GM21619 (cell line): Measurements from ENCODE around the gene VANGL2.

Experiments used
- ATAC-seq: cut with Tn5 transposase; IDR thresholded peaks from one replicate; pipeline ENCODE4 v1.9.1; 2021; ENCODE audit not compliant: unreplicated experiment

The VANGL2 gene

GRCh38 chr1:160400223-160400645 is at the start of gene VANGL2:
VANGL2 (plus strand) TSS chr1:160400564; CDS start chr1:160415838, 15,274 bp downstream.
- ATAC-seq: no peak

GRCh38 chr1:160351629-160352028 is 48.7 kb upstream of the VANGL2 start:
- ATAC-seq: no peak

- no peak for ATAC-seq
Measured at GRCh38 chr1:160352555-160352954, 47.8 kb upstream of the VANGL2 start.

- ATAC-seq: no peak
Measured at GRCh38 chr1:160353223-160353622, 47.1 kb upstream of the VANGL2 start.

- ATAC-seq: no peak
Measured at GRCh38 chr1:160354388-160354985, 45.9 kb upstream of the VANGL2 start.

- ATAC-seq: no peak
Measured at GRCh38 chr1:160357286-160358002, 42.9 kb upstream of the VANGL2 start.

- ATAC-seq: no peak
Measured at GRCh38 chr1:160358073-160358472, 42.3 kb upstream of the VANGL2 start.

- ATAC-seq: no peak
Measured at GRCh38 chr1:160359559-160360226, 40.7 kb upstream of the VANGL2 start.

- no peak for ATAC-seq
Measured at GRCh38 chr1:160360227-160360695, 40.1 kb upstream of the VANGL2 start.

GRCh38 chr1:160361199-160361598 is 39.2 kb upstream of the VANGL2 start:
- ATAC-seq: no peak

GRCh38 chr1:160361814-160362167 is 38.6 kb upstream of the VANGL2 start:
- no peak for ATAC-seq

GRCh38 chr1:160362168-160362957 is 38.0 kb upstream of the VANGL2 start:
- ATAC-seq: no peak

- no peak for ATAC-seq
Measured at GRCh38 chr1:160363010-160363409, 37.4 kb upstream of the VANGL2 start.

GRCh38 chr1:160363951-160364735 is 36.2 kb upstream of the VANGL2 start:
- no peak for ATAC-seq

GRCh38 chr1:160365325-160365724 is 35.0 kb upstream of the VANGL2 start:
- ATAC-seq: no peak

GRCh38 chr1:160366731-160367515 is 33.4 kb upstream of the VANGL2 start, which contains the start of gene NHLH1:
NHLH1 (plus strand) TSS chr1:160367071; CDS start chr1:160370732, 3,661 bp downstream.
- no peak for ATAC-seq

- ATAC-seq: no peak
Measured at GRCh38 chr1:160367516-160367900, 32.9 kb upstream of the VANGL2 start.

GRCh38 chr1:160367934-160368923 is 32.1 kb upstream of the VANGL2 start:
- ATAC-seq: no peak
